ENCODE measurements around the gene MVB12A.

The MVB12A gene

DNA sequence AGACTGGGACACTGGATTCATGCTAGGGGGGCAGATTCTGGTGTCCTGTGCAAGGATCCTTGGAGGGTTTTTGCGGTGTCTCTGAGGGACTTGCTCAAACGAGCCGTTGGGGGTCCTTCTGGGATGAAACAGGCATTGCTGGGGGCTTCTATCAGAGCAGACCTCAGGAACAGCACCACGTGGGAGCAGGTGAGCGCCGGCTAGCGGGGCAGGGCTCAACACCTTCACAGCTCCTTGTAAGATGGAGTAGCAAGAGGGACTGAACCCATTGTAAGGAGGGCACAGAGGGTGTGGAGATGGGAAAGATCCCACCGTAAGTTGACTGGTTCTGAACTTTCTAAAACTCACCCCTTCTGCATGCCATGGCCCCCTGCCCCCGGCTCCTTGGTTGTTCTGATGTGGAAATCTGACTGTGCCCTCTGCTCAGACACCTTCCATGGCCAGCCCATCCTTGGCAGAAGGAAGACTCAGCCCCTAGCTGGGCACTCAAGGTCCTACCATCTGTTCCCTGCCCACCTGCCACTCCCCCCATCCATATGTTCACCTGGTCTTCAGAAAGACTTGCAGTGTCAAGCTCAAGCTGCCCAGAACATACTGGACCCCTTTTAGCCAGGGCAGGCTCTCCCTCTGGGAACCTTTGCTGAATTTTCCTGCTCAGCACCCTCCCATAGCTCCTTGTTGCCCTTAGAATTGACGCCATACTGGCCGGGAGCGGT is 51.7 kb downstream of the MVB12A start:
- no peak for DNase-seq (ENCODE audit: low read depth in 2 of 2)

DNA sequence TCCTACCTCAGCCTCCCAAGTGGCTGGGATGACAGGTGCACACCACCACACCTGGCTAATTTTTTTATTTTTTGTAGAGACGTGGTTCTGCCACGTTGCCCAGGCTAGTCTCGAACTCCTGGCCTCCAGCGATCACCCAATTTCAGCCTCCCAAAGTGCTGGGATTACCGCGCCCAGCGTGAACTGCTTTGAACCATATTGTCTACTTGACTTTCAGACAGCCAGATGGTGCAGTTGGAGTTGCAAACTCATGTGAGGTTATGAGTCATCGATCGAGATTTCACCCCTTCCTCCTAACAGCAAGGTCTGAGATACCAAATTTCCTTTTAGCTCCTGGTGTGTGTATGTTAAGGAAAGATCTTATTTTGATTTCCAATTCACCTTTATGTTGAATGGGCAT is 53.2 kb downstream of the MVB12A start:
- no peak for DNase-seq (ENCODE audit: low read depth in 2 of 2)
